DMS114 treated with DMSO at 0.1 percent for 48 hours (cell line): Measurements from ENCODE around the gene NFKBIA.
"Not testable (repeated sequence)": the region's sequence is repeated elsewhere in the genome, so short reads cannot be mapped to it uniquely, and the experiment has no call there.

Experiments used
- DNase-seq: peaks from one replicate; lab custom pipeline; 2025; ENCODE audit not compliant: unreplicated experiment; lab: John Stamatoyannopoulos, UW

The NFKBIA gene

GRCh38 chr14:35392103-35392502 lies 12.4 kb downstream of the NFKBIA start:
- no peak for DNase-seq

GRCh38 chr14:35391388-35391710 lies 13.2 kb downstream of the NFKBIA start:
- DNase-seq = no peak

DNA sequence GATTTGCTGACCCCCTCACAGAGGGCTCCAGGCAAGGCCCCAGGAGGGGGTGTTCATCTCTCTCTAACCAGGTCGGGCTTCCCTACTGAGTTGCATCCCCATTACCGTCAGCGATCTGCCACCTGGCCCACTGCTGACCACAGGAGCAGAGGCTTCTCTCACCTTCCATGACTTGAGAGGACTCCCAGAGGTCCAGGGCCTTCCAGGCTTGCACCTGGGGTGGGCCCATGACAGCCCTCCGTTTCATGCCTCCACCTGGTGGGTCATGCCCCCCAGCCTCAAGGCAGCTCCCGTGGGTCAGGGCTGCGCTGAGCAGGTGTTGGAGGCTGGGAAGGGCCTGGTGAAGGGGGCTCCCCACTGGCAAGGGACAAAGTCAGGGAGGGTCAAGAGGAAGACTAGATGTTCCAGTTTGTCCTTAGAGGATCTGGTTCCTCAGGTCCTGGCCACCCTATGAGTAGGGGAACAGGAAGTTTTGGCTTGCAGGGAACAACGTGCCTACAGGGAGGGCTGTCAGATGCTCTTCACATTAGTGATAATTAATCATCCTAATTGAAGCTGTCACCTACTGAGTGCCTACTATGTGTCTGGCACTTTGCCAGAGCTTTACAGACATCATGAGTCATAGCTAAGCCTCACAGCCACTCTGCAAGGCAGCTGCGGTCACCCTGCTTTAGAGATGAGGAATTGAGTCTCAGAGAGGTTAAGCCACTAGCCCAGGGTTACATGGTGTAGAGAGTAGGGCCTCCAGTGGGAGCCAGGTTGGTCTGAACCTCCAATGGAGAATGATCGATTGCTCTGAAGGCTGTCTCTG lies 13.8 kb downstream of the NFKBIA start:
- DNase-seq = no peak

- DNase-seq = no peak
Observed at GRCh38 chr14:35389315-35389667, 15.3 kb downstream of the NFKBIA start.

DNA sequence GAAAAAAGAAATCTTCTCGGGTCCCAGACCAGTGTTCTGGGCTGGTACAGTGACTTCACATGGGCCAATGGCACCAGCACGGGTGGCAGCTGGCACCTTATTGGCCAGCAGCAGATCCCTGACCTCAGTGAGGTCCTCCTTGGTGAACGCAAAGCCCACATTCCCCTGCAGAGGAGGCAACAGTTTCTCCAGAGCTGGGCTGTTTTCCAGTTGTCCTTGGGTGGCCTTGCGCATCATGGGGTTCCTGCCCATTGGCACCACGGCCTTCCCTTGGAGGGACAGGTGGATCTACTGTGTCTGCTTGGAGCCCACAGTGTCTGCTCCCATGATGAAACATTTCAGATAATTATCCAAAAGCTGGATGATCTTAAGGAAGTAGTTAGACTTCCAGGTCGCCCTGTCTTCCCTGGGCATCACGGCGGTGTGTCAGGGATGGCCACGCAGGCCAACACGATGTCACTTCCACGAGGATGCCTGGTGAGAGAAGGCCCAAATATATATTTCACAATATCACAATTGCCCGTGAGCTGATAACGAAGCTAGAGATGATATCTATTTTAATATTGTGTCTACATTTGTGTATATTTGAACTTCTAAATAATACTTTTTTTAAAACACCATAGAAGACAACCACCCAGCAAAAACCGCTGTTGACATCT lies 15.8 kb downstream of the NFKBIA start:
- DNase-seq = no peak

GRCh38 chr14:35387713-35388579 lies 16.6 kb downstream of the NFKBIA start:
- DNase-seq = no peak

DNA sequence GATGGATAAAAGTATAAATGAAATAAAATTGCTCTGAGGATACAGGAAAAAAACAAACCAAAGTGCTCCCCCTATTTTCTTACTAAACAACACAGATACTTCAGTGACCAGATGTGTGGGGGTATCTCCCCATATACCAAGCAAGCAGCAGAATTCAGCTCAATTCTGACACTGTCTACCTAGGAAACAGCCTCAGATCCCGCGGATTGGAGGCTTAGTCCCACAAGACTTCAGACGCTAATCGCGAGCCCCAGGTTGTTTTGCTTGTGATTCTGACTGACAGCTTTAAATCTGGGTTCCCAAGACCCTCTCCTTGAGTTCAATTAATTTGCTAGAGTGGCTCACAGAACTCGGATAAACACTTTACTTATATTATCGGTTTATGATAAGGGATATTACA lies 17.3 kb downstream of the NFKBIA start:
- no peak for DNase-seq

DNA sequence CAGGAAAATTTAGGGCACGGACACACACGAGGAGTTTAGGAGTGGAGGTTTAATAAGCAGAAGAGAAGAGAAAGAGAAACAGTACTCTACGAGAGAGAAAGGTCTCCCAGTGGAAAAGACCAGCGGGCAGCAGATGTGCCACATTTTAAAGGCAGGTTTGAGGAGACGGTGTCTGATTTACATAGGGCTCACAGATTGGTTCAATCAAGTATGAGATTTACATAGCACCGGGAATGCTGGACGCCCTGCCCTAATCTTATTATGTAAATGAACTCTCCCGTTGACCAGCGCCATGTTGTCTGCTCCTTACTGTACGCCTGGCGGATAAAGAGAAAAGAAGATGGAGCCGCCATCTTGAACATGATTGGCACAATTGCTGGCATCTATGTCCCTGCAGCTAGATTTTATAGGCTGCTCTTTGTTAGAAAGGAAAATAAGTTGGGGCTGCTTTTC lies 17.9 kb downstream of the NFKBIA start:
- no peak for DNase-seq

DNA sequence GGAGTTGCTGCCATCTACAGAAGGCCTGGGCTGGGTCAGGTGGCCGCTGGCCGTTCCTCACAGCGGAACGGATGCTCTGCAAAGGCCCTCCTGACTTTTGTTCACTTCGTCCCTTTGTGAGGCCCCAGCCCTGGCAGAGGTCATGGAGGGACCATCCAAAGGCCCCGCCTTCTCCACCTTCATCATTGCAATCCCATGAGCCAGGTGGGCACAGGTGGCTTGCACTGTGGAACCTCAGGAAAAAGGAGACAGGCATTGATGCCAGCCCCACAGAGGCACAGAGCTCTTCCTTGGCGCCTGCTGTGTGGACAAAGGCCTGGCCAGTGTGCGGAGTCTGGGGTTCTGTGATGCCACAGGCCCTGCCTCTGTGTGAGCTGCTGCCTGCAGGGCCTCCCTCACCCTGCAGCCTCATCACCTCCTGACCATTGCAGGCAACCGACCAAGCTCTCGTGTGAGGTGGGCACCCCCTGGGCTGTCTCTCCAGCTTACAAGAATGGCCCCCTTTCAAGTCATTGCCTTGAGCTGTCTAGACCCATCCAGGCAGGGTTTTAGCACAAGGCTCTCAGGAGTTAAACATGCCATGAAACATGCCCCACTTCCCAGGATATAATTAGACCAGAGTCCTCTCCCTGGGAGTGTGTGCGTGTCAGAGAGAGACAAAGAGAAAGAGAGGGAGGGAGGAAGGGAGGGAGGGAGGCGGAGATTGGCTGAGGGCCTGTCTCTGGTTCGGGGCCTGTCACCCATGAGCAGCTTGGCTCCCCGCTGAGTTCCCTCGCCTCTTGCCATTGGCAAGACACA lies 19.3 kb downstream of the NFKBIA start:
- no peak for DNase-seq

DNA sequence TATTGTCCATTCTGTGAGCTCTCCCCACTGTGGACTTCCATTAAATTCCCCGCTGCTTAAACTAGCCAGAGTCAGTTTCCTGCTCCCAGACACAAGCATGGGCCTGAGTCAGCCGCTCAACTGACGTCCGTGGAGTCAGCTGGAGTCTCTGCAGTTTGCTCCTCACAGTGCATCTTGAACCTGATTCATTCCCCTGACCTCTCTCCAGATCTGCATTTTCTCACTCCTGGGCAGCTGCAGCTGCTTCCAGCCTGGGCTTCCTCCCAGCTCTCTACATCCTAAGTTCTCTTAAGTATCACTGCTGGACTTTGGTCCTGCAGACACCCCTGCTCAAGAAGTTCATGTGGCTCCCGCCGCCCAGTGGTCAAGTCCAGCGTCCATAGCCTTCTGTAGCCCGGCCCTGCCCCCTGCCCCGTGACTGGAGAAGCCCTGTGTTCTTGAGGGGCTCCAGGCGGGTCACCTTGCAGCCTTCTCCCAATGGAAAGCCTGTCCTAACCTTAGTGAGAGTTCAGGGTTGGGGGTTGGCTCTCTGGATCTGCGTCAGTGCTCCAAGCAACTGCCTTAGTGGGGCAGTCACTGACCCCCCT lies 20.0 kb downstream of the NFKBIA start:
- no peak for DNase-seq

DNA sequence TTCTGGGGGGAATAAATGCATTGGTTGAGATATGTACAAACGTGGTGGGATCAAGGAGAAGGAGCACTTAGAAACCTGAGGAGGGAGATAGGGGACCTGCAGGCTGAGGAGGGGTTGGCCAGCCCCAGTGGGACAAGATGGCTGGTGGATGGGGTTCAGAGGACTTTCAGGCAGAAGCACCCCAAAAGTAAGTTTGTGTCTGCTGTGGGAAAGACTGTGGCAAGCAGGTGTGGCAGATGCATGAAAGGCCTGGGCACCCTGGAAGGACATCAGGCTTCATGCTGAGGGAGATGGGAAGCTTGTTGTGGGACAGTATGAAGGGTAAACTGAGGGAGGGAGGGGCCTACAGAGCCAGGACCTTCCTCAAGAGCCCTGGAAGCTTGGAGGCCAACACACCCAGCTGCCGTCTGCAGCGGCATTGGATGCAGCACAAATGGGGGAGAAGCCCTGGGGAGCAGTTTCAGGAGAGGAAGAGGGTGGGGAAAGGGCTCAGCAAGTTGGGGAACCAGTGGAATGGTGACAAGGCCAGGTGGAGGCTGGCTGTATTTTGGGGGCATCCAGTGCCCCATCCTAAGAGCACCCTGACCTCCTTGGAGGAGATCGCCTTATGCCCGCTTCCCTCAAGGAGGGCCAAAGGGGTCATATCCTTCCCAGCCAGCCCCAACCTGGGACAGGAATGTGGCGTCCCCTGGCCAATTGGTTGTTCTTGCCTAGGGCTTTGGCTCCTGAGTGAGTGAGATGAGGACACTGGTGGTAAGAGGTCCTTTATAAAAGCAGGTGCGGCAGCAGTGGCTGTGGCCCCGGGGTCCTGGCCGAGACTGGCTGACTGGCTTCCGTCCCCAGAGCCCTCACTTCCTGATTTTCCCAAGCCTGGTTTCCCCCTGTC lies 20.7 kb downstream of the NFKBIA start:
- DNase-seq = no peak

DNA sequence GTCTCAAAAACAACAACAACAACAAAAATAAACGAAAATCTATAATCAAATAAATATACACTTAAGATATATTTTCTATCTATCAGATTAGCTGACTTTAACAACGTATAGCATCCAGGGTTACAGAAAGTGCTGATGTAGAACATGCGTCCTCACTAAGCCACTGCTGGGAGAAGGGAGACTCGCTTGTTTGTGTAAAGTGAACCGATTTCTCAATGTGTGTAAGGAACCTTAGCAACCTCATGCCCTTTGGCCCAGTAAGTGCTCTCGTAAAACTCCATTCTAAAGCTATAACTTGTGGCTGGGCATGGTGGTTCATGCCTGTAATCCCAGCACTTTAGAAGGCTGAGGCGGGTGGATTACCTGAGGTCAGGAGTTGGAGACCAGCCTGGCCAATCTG lies 23.8 kb downstream of the NFKBIA start:
- DNase-seq = no peak

- DNase-seq = not testable (repeated sequence)
Observed at GRCh38 chr14:35379234-35379933, 25.2 kb downstream of the NFKBIA start.

GRCh38 chr14:35378425-35379233 lies 25.9 kb downstream of the NFKBIA start:
- no peak for DNase-seq

GRCh38 chr14:35375558-35376025 lies 29.0 kb downstream of the NFKBIA start:
- DNase-seq = no peak

- no peak for DNase-seq
Observed at GRCh38 chr14:35374263-35374712, 30.3 kb downstream of the NFKBIA start.

DNA sequence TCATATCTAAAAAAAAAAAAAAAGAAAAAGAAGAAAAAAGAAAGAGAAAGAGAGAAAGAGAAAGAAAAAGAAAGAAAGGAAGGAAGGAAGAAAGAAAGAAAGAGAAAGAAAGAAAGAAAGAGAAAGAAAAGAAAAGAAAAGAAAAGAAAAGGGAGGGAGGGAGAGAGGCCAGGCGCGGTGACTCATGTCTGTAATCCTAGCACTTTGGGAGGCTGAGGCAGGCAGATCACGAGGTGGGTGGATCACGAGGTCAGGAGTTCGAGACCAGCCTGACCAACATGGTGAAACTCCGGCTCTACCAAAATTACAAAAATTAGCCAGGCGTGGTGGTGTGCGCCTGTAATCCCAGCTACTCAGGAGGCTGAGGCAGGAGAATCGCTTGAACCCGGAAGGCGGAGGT lies 31.3 kb downstream of the NFKBIA start:
- not testable (repeated sequence) for DNase-seq

- no peak for DNase-seq
Observed at GRCh38 chr14:35370969-35371368, 33.6 kb downstream of the NFKBIA start.
